Subcutaneous adipose tissue (tissue), 4 donors: ENCODE measurements around the gene HTR6. TPM values are rescaled to one million over a fixed set of nuclear protein-coding genes. Genes with fewer than 3 reads are reported as not detected.

Experiments
- CTCF ChIP-seq: fragments of 450-650 bp; IDR thresholded peaks from one replicate; pipeline ENCODE4 v1.5.1; 2016; ENCODE audit warnings: low read depth, mild to moderate bottlenecking, control low read depth, antibody characterized with exemption, moderate library complexity
- total RNA-seq, 4 donors: library from RNA; depleted of rRNA; stranded (reverse); fragments of >200 nt; gene quantifications; one replicate each; pipeline ENCODE4 v1.1.0, GENCODE V29; 2016

HTR6 gene
- total RNA-seq, 4 donors from 2014 or later: not detected

GRCh38 chr1:19665186-19665495 is 466 bp downstream of the HTR6 start:
- TF ChIP-seq CTCF: no peak

DNA sequence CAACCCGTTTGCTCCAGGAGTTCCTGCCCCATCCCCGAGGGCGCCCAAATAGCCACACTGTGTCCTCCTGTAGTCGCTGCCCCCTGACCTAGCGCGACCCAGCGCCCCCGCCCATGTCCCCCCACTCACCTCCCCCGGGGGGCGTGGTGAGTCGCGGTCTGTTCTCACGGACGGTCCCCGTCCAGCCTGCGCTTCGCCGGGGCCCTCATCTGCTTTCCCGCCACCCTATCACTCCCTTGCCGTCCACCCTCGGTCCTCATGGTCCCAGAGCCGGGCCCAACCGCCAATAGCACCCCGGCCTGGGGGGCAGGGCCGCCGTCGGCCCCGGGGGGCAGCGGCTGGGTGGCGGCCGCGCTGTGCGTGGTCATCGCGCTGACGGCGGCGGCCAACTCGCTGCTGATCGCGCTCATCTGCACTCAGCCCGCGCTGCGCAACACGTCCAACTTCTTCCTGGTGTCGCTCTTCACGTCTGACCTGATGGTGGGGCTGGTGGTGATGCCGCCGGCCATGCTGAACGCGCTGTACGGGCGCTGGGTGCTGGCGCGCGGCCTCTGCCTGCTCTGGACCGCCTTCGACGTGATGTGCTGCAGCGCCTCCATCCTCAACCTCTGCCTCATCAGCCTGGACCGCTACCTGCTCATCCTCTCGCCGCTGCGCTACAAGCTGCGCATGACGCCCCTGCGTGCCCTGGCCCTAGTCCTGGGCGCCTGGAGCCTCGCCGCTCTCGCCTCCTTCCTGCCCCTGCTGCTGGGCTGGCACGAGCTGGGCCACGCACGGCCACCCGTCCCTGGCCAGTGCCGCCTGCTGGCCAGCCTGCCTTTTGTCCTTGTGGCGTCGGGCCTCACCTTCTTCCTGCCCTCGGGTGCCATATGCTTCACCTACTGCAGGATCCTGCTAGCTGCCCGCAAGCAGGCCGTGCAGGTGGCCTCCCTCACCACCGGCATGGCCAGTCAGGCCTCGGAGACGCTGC is 1.1 kb downstream of the HTR6 start:
- TF ChIP-seq CTCF: no peak

GRCh38 chr1:19668888-19669287 is 4.2 kb downstream of the HTR6 start:
- TF ChIP-seq CTCF: no peak

GRCh38 chr1:19670787-19671186 is 6.1 kb downstream of the HTR6 start:
- TF ChIP-seq CTCF: no peak

DNA sequence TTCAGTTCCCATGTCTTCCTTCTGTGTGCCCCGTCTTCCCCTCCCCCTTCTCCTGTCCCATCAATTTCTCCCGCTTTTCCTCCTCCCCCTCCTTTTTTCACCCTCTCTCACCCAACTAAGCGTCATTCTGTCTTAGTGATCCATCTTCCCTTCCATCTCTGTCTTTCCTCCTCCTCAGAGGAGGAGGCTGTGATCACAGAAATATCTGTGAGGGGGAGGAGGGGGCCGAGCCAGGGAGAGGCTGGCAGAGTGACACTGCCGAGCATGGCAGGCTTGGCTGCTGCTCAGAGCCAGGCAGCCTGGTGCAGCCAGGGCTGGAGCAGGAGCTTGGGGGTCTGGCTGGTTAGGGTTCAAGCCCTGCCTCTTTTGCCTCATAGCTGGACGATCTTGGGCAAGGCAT is 7.6 kb downstream of the HTR6 start:
- no peak for TF ChIP-seq CTCF

- no peak for TF ChIP-seq CTCF
These were observed 11.1 kb downstream of the HTR6 start for GRCh38 chr1:19675797-19676196.

- TF ChIP-seq CTCF: no peak
These were observed 11.8 kb downstream of the HTR6 start for GRCh38 chr1:19676438-19676922.
